GM18519 (cell line): ENCODE measurements around the gene ARHGAP24.

Experiments
- ATAC-seq: cut with Tn5 transposase; IDR thresholded peaks from one replicate; pipeline ENCODE4 v1.9.1; 2021; ENCODE audit warnings: mild to moderate bottlenecking, moderate library complexity; ENCODE audit not compliant: unreplicated experiment, low FRiP score

ARHGAP24 gene

GRCh38 chr4:86035688-86036087 lies 560.7 kb downstream of the ARHGAP24 start:
- ATAC-seq: no peak

- ATAC-seq: no peak
Measured at GRCh38 chr4:86036736-86037135, 561.8 kb downstream of the ARHGAP24 start.

GRCh38 chr4:86038037-86038436 lies 563.1 kb downstream of the ARHGAP24 start:
- ATAC-seq: no peak

- ATAC-seq: no peak
Measured at GRCh38 chr4:86043755-86044592, 569.0 kb downstream of the ARHGAP24 start.

- ATAC-seq: no peak
Measured at GRCh38 chr4:86044593-86044985, 569.6 kb downstream of the ARHGAP24 start.

GRCh38 chr4:86048426-86048825 lies 573.5 kb downstream of the ARHGAP24 start:
- no peak for ATAC-seq

- ATAC-seq: no peak
Measured at GRCh38 chr4:86050496-86050895, 575.5 kb downstream of the ARHGAP24 start.
